HCT116 (cell line): ENCODE data around the gene ITPR2. TPM values are rescaled to one million over a fixed set of nuclear protein-coding genes. Genes with fewer than 3 reads are reported as not detected.

ENCODE experiments used
- ATAC-seq: fragments of 200-7000 bp; cut with Tn5 transposase; 2 replicates; pipeline ENCODE4 v1.9.1; 2020; ENCODE audit warnings: mild to moderate bottlenecking, moderate library complexity
- BruUV-seq: library from RNA; stranded (reverse); fragments of 400-500 nt; replicated peaks from 2 replicates; lab custom pipeline; 2021; lab: Mats Ljungman, UMichigan
- CTCF ChIA-PET: fragments of 300-600 bp; sonication (Branson Sonifier 250); formaldehyde crosslinking; loops from one replicate; lab custom pipeline; 2021; ENCODE audit warnings: antibody characterized with exemption; lab: Charles Lee
- POLR2A ChIA-PET: fragments of 300-600, 350-600 bp; sonication (Branson Sonifier 250); formaldehyde crosslinking; loops from one replicate; lab custom pipeline; 2021; ENCODE audit warnings: antibody characterized with exemption; lab: Charles Lee
- RAD21 ChIA-PET, 2 experiments: fragments of 300-600 bp; sonication (Branson Sonifier 250); formaldehyde crosslinking; loops; one replicate each; lab custom pipeline; 2023; ENCODE audit warnings: low total read pairs in 2 of 2; ENCODE audit not compliant: uncharacterized antibody in 2 of 2, unreplicated experiment in 2 of 2, low non-redundant PET in 1 of 2; lab: Charles Lee
- DNase-seq: peaks from one replicate; pipeline ENCODE4 v3.0.0-alpha.2; 2010; ENCODE audit warnings: low read depth, low spot score
- H2AFZ ChIP-seq: fragments of 200-600 bp; shearing (Covaris generic), sonication (generic); 2 replicates; pipeline ENCODE4 v1.6.1; 2017; ENCODE audit warnings: low read depth, mixed run types, mixed read lengths, antibody characterized with exemption, low read length; ENCODE audit not compliant: poor library complexity, severe bottlenecking
- H3K27ac ChIP-seq: 2 replicates; pipeline ENCODE4 v1.5.1; 2012; ENCODE audit warnings: low read depth, low read length
- H3K27me3 ChIP-seq: fragments of 200-600 bp; sonication (generic); 2 replicates; pipeline ENCODE4 v1.6.1; 2016; ENCODE audit warnings: mixed run types, low read length, mixed read lengths; ENCODE audit not compliant: insufficient read depth
- H3K36me3 ChIP-seq, 2 experiments: fragments of 200-500 bp in 1 of 2; fragments of 200-600 bp in 1 of 2; sonication (Bioruptor generic) in 1 of 2; sonication (generic) in 1 of 2; 2 replicates each; pipeline versions ENCODE4 v1.5.1 to v1.6.1; 2014 to 2016; ENCODE audit warnings: low read length in 2 of 2, inconsistent platforms in 1 of 2, mixed read lengths in 1 of 2, mixed run types in 1 of 2; ENCODE audit not compliant: insufficient read depth in 2 of 2, control insufficient read depth in 1 of 2
- H3K4me1 ChIP-seq, 2 experiments: fragments of 200-600 bp in 1 of 2; sonication (generic) in 1 of 2; 2 replicates each; pipeline versions ENCODE4 v1.5.1 to v1.6.1; 2012 to 2017; ENCODE audit warnings: low read length in 2 of 2, inconsistent platforms in 1 of 2, mild to moderate bottlenecking in 1 of 2, mixed read lengths in 1 of 2, mixed run types in 1 of 2, moderate library complexity in 1 of 2; ENCODE audit not compliant: insufficient read depth in 2 of 2, control insufficient read depth in 1 of 2
- H3K4me2 ChIP-seq: fragments of 200-600 bp; sonication (generic); 2 replicates; pipeline ENCODE4 v1.6.1; 2017; ENCODE audit warnings: mixed run types, low read length, mixed read lengths
- H3K4me3 ChIP-seq, 2 experiments: fragments of 200-600 bp in 1 of 2; sonication (generic) in 1 of 2; replicated peaks in 1 of 2; 2 replicates each; pipeline ENCODE4 v1.5.1; 2011 to 2016; ENCODE audit warnings: low read length in 2 of 2, control low read depth in 1 of 2, low read depth in 1 of 2, mild to moderate bottlenecking in 1 of 2, mixed read lengths in 1 of 2, mixed run types in 1 of 2
- H3K79me2 ChIP-seq: fragments of 200-600 bp; sonication (generic); 2 replicates; pipeline ENCODE4 v1.6.1; 2017; ENCODE audit warnings: mild to moderate bottlenecking, mixed run types, low read length, moderate library complexity, mixed read lengths; ENCODE audit not compliant: insufficient read depth
- H3K9ac ChIP-seq: fragments of 200-600 bp; sonication (generic); 2 replicates; pipeline ENCODE4 v1.6.1; 2016; ENCODE audit warnings: low read length, mixed read lengths
- H3K9me2 ChIP-seq: fragments of 200-600 bp; sonication (generic), shearing (Covaris generic); 2 replicates; pipeline ENCODE4 v1.6.1; 2017; ENCODE audit warnings: mixed run types, mild to moderate bottlenecking, moderate library complexity; ENCODE audit not compliant: insufficient read depth
- H3K9me3 ChIP-seq, 2 experiments: fragments of 200-500 bp in 1 of 2; fragments of 200-600 bp in 1 of 2; sonication (Bioruptor generic) in 1 of 2; sonication (generic) in 1 of 2; 2 replicates each; pipeline ENCODE4 v1.6.1; 2014 to 2017; ENCODE audit warnings: low read length in 2 of 2, mixed read lengths in 2 of 2, inconsistent platforms in 1 of 2, low read depth in 1 of 2, mild to moderate bottlenecking in 1 of 2, mixed run types in 1 of 2, moderate library complexity in 1 of 2; ENCODE audit not compliant: control insufficient read depth in 1 of 2, insufficient read depth in 1 of 2
- H4K20me1 ChIP-seq: fragments of 200-600 bp; sonication (generic), shearing (Covaris generic); 2 replicates; pipeline ENCODE4 v1.6.1; 2017; ENCODE audit warnings: mixed run types, mild to moderate bottlenecking, moderate library complexity; ENCODE audit not compliant: insufficient read depth
- CBX3 ChIP-seq: IDR thresholded peaks from 2 replicates; pipeline ENCODE4 v1.6.1; 2012; ENCODE audit warnings: low read depth
- CEBPB ChIP-seq: IDR thresholded peaks from 2 replicates; pipeline ENCODE4 v1.6.1; 2012; ENCODE audit warnings: low read depth
- EGR1 ChIP-seq: IDR thresholded peaks from 2 replicates; pipeline ENCODE4 v1.6.1; 2012; ENCODE audit warnings: low read depth
- ELF1 ChIP-seq: IDR thresholded peaks from 2 replicates; pipeline ENCODE4 v1.6.1; 2012; ENCODE audit warnings: low read depth, borderline replicate concordance
- EZH2 ChIP-seq: fragments of 200-600 bp; sonication (generic); IDR thresholded peaks from 2 replicates; pipeline ENCODE4 v1.6.1; 2017; ENCODE audit warnings: antibody characterized with exemption, mixed run types
- EZH2phosphoT487 ChIP-seq: fragments of 200-600 bp; IDR thresholded peaks from 2 replicates; pipeline ENCODE4 v1.6.1; 2018; ENCODE audit warnings: antibody characterized with exemption, borderline replicate concordance
- JUND ChIP-seq: IDR thresholded peaks from 2 replicates; pipeline ENCODE4 v1.6.1; 2012
- MAX ChIP-seq: IDR thresholded peaks from 2 replicates; pipeline ENCODE4 v1.6.1; 2012
- POLR2A ChIP-seq: IDR thresholded peaks from 2 replicates; pipeline ENCODE4 v1.7.0; 2011; ENCODE audit warnings: borderline replicate concordance; ENCODE audit not compliant: insufficient read depth, insufficient read length; ENCODE audit errors: extremely low read depth
- RAD21 ChIP-seq: IDR thresholded peaks from 2 replicates; pipeline ENCODE4 v1.6.1; 2012; ENCODE audit warnings: low read depth, mild to moderate bottlenecking
- REST ChIP-seq: IDR thresholded peaks from 2 replicates; pipeline ENCODE4 v1.6.1; 2012; ENCODE audit warnings: low read depth
- SIN3A ChIP-seq: IDR thresholded peaks from 2 replicates; pipeline ENCODE4 v1.6.1; 2012; ENCODE audit warnings: low read depth
- SRF ChIP-seq: IDR thresholded peaks from 2 replicates; pipeline ENCODE4 v1.6.1; 2012; ENCODE audit warnings: low read depth
- TCF7L2 ChIP-seq: IDR thresholded peaks from 2 replicates; pipeline ENCODE4 v1.7.0; 2011; ENCODE audit warnings: borderline replicate concordance, inconsistent platforms; ENCODE audit not compliant: insufficient read depth, insufficient read length; ENCODE audit errors: extremely low read depth
- YY1 ChIP-seq: IDR thresholded peaks from 2 replicates; pipeline ENCODE4 v1.6.1; 2011; ENCODE audit warnings: low read length, low read depth, moderate library complexity, mild to moderate bottlenecking; ENCODE audit not compliant: insufficient replicate concordance; ENCODE audit errors: extremely low read depth
- ZBTB33 ChIP-seq: IDR thresholded peaks from 2 replicates; pipeline ENCODE4 v1.6.1; 2011; ENCODE audit warnings: mild to moderate bottlenecking, low read length, moderate library complexity; ENCODE audit not compliant: insufficient replicate concordance; ENCODE audit errors: extremely low read depth
- ZFX ChIP-seq: fragments of 450-650 bp; IDR thresholded peaks from 2 replicates; pipeline ENCODE4 v1.6.1; 2017
- intact Hi-C: fragments of 100-400 bp; cut with micrococcal nuclease; formaldehyde crosslinking; loops from 2 replicates; pipeline ENCODE4 v1.10.0; 2022
- total RNA-seq: library from RNA; stranded (reverse); gene quantifications from one replicate; pipeline ENCODE4 v1.2.1, GENCODE V29; 2021; ENCODE audit not compliant: unreplicated experiment

Gene ITPR2
- total RNA-seq, 1 experiment from 2014 or later: 6.5 TPM

- Histone ChIP-seq H3K27me3 (no peaks in the 10 kb centered on the region), H3K9ac (no peak overlapping the region), H3K9me3 (no peaks in the 10 kb centered on the region), H3K27ac (no peak overlapping the region), H3K4me3 (no peak overlapping the region), H3K9me2 (no peaks in the 10 kb centered on the region), H4K20me1 (no peaks in the 10 kb centered on the region), H3K36me3 (no peaks in the 10 kb centered on the region), H2AFZ (no peak overlapping the region), H3K4me2 (no peak overlapping the region), H3K4me1 (no peaks in the 10 kb centered on the region), H3K79me2 (no peaks in the 10 kb centered on the region)
- ChIA-PET CTCF (no interaction called here), POLR2A (no interaction called here), RAD21 (no interaction called here)
- no peak for TF ChIP-seq POLR2A
- ATAC-seq (no peak), DNase-seq (no peak)
- BruUV-seq: no TSS peak
- intact Hi-C loops: no loop called here
These were observed 164.8 kb downstream of the ITPR2 start for GRCh38 chr12:26668230-26668629.

GRCh38 chr12:26666286-26666685 is 166.7 kb downstream of the ITPR2 start:
- ChIA-PET POLR2A (no interaction called here), CTCF (no interaction called here)
- H3K4me3 ChIP-seq: no peak overlapping the region

More at GRCh38 chr12:26666286-26666685, 166.7 kb downstream of the ITPR2 start:
- no peaks in the 10 kb centered on the region for H3K79me2 ChIP-seq
- no peaks in the 10 kb centered on the region for H3K36me3 ChIP-seq
- H3K9ac ChIP-seq: no peak overlapping the region
- no peaks in the 10 kb centered on the region for H3K9me2 ChIP-seq
- no peak overlapping the region for H3K4me2 ChIP-seq
- DNase-seq (no peak), ATAC-seq (no peak)
- no peaks in the 10 kb centered on the region for H3K9me3 ChIP-seq
- H3K27me3 ChIP-seq: no peaks in the 10 kb centered on the region
- no peak overlapping the region for H2AFZ ChIP-seq
- TF ChIP-seq JUND (no peak), EZH2phosphoT487 (no peak), SRF (no peak), REST (no peak), EGR1 (no peak), EZH2 (no peak), ZFX (no peak), MAX (no peak), SIN3A (no peak), ELF1 (no peak), ZBTB33 (no peak), CBX3 (no peak), CEBPB (no peak), YY1 (no peak), TCF7L2 (no peak), RAD21 (no peak)
- no peaks in the 10 kb centered on the region for H4K20me1 ChIP-seq
- H3K27ac ChIP-seq: no peak overlapping the region
- no TSS peak for BruUV-seq
- RAD21 ChIA-PET: no interaction called here
- intact Hi-C loops: no loop called here
- H3K4me1 ChIP-seq: no peaks in the 10 kb centered on the region
